Nephron progenitor cell (in vitro differentiated cells): Measurements from ENCODE around the gene ARF3.
A peak's percentile ranks its signal among the peaks of the same experiment; 100 is the strongest.

Experiments used
- DNase-seq: peaks from one replicate; pipeline ENCODE4 v3.0.0; 2021
- H3K27ac Mint-ChIP-seq: 2 replicates; pipeline ENCODE4 v1.8.0; 2021; ENCODE audit warnings: mild to moderate bottlenecking, moderate library complexity, mixed read lengths
- H3K27me3 Mint-ChIP-seq: 2 replicates; pipeline ENCODE4 v1.8.0; 2021; ENCODE audit warnings: mild to moderate bottlenecking, low read depth, mixed read lengths; ENCODE audit not compliant: poor library complexity
- H3K36me3 Mint-ChIP-seq: 2 replicates; pipeline ENCODE4 v1.8.0; 2021; ENCODE audit warnings: low read depth, mixed read lengths
- H3K4me1 Mint-ChIP-seq: 2 replicates; pipeline ENCODE4 v1.8.0; 2021; ENCODE audit warnings: mixed read lengths
- H3K4me3 Mint-ChIP-seq: 2 replicates; pipeline ENCODE4 v1.8.0; 2021; ENCODE audit warnings: mild to moderate bottlenecking, moderate library complexity, mixed read lengths
- H3K9me3 Mint-ChIP-seq: 2 replicates; pipeline ENCODE4 v1.8.0; 2021; ENCODE audit warnings: mild to moderate bottlenecking, moderate library complexity, mixed read lengths
- CTCF ChIP-seq: fragments of 200-600 bp; sonication (generic); IDR thresholded peaks from 2 replicates; pipeline ENCODE4 v1.5.0; 2021; ENCODE audit warnings: antibody characterized with exemption

ARF3 gene

GRCh38 chr12:48903363-48903981, 53.8 kb downstream of the ARF3 start:
- no peak for DNase-seq
- H3K27ac Mint-ChIP-seq, result no peak overlapping the region
- H3K36me3 Mint-ChIP-seq, result no peaks in the 10 kb centered on the region
- peaks cover 9% of the 10 kb centered on the region for H3K4me1 Mint-ChIP-seq
- H3K4me3 Mint-ChIP-seq, result peak overlapping the region; percentile 71
- H3K27me3 Mint-ChIP-seq, result peaks cover 63% of the 10 kb centered on the region
- no peaks in the 10 kb centered on the region for H3K9me3 Mint-ChIP-seq
- no peak for TF ChIP-seq CTCF

GRCh38 chr12:48901278-48901677, 56.0 kb downstream of the ARF3 start:
- H3K9me3 Mint-ChIP-seq, result no peaks in the 10 kb centered on the region
- H3K27ac Mint-ChIP-seq, result no peak overlapping the region
- H3K36me3 Mint-ChIP-seq, result no peaks in the 10 kb centered on the region
- peaks cover 71% of the 10 kb centered on the region for H3K27me3 Mint-ChIP-seq
- DNase-seq, result no peak
- TF ChIP-seq CTCF, result no peak
- no peak overlapping the region for H3K4me3 Mint-ChIP-seq
- peaks cover 9% of the 10 kb centered on the region for H3K4me1 Mint-ChIP-seq

GRCh38 chr12:48899651-48900050, 57.6 kb downstream of the ARF3 start:
- Mint-ChIP-seq H3K27me3 (peaks cover 59% of the 10 kb centered on the region), H3K4me3 (no peak overlapping the region), H3K4me1 (peaks cover 7% of the 10 kb centered on the region), H3K9me3 (no peaks in the 10 kb centered on the region), H3K36me3 (no peaks in the 10 kb centered on the region), H3K27ac (no peak overlapping the region)
- no peak for TF ChIP-seq CTCF
- DNase-seq, result no peak

- Mint-ChIP-seq H3K36me3 (no peaks in the 10 kb centered on the region), H3K4me3 (no peak overlapping the region), H3K9me3 (no peaks in the 10 kb centered on the region), H3K4me1 (peaks cover 14% of the 10 kb centered on the region), H3K27ac (no peak overlapping the region), H3K27me3 (peaks cover 64% of the 10 kb centered on the region)
- no peak for DNase-seq
- no peak for TF ChIP-seq CTCF
These were observed 63.0 kb downstream of the ARF3 start for GRCh38 chr12:48894271-48894670.

GRCh38 chr12:48890657-48891418, 66.4 kb downstream of the ARF3 start:
- peak; percentile 96 for TF ChIP-seq CTCF
- peak overlapping the region; percentile 17 for H3K27ac Mint-ChIP-seq
- H3K27me3 Mint-ChIP-seq, result peaks cover 36% of the 10 kb centered on the region
- peak; percentile 91 for DNase-seq
- H3K36me3 Mint-ChIP-seq, result no peaks in the 10 kb centered on the region
- peak overlapping the region; percentile 69 for H3K4me3 Mint-ChIP-seq
- peaks cover 32% of the 10 kb centered on the region for H3K4me1 Mint-ChIP-seq
- H3K9me3 Mint-ChIP-seq, result no peaks in the 10 kb centered on the region

- DNase-seq, result no peak
- Mint-ChIP-seq H3K9me3 (no peaks in the 10 kb centered on the region), H3K4me1 (peaks cover 37% of the 10 kb centered on the region), H3K27me3 (peaks cover 35% of the 10 kb centered on the region), H3K4me3 (no peak overlapping the region), H3K27ac (peak overlapping the region; percentile 87), H3K36me3 (no peaks in the 10 kb centered on the region)
- TF ChIP-seq CTCF, result no peak
These were observed 67.6 kb downstream of the ARF3 start for GRCh38 chr12:48889679-48890078.
